Heart right ventricle (tissue), 16 donors: ENCODE measurements around the gene IMPA2. TPM values are rescaled to one million over a fixed set of nuclear protein-coding genes. Genes with fewer than 3 reads are reported as not detected.

ENCODE experiments used
- ATAC-seq, 8 donors: fragments of 200-7000 bp; cut with Tn5 transposase; one replicate each; pipeline ENCODE4 v1.9.1; 2020; ENCODE audit warnings: mild to moderate bottlenecking in 8 of 8, moderate library complexity in 8 of 8, moderate number of reproducible peaks in 1 of 8
- DNase-seq, 2 donors: peaks; one replicate each; pipeline ENCODE4 v3.0.0-alpha.2; 2020
- H3K27ac ChIP-seq, 10 donors: fragments of 200-600 bp; sonication (generic) in 2 of 10; one replicate each; pipeline versions ENCODE4 v1.5.0 to v1.8.0; 2020 to 2022; ENCODE audit warnings: mild to moderate bottlenecking in 3 of 10
- H3K27me3 ChIP-seq, 7 donors: fragments of 200-600 bp; one replicate each; pipeline ENCODE4 v1.8.0; 2021 to 2022; ENCODE audit warnings: mild to moderate bottlenecking in 2 of 7
- H3K36me3 ChIP-seq, 9 donors: fragments of 200-600 bp; sonication (generic) in 1 of 9; one replicate each; pipeline versions ENCODE4 v1.5.0 to v1.8.0; 2020 to 2022; ENCODE audit warnings: mild to moderate bottlenecking in 2 of 9
- H3K4me1 ChIP-seq, 9 donors: fragments of 200-600 bp; sonication (generic) in 1 of 9; one replicate each; pipeline versions ENCODE4 v1.5.0 to v1.8.0; 2020 to 2022; ENCODE audit warnings: mild to moderate bottlenecking in 4 of 9
- H3K4me3 ChIP-seq, 10 donors: fragments of 200-600 bp; sonication (generic) in 2 of 10; one replicate each; pipeline versions ENCODE4 v1.5.0 to v1.8.0; 2020 to 2022; ENCODE audit warnings: mild to moderate bottlenecking in 7 of 10, moderate library complexity in 2 of 10
- H3K9me3 ChIP-seq, 11 donors: fragments of 200-600 bp in 10 of 11; sonication (generic) in 2 of 11; one replicate each; pipeline versions ENCODE4 v1.5.0 to v1.8.0; 2013 to 2022; ENCODE audit warnings: mild to moderate bottlenecking in 2 of 11, control low read depth in 1 of 11, moderate library complexity in 1 of 11
- CTCF ChIP-seq, 9 donors: fragments of 200-600 bp; sonication (generic) in 2 of 9; IDR thresholded peaks; one replicate each; pipeline versions ENCODE4 v1.5.0 to v1.8.0; 2021 to 2022; ENCODE audit warnings: antibody characterized with exemption in 9 of 9, mild to moderate bottlenecking in 5 of 9, moderate library complexity in 1 of 9
- whole genome bisulfite sequencing, 2 donors: extraction: QIAGEN DNeasy Blood & Tissue Kit; methylation state at CpG; one replicate each; pipeline ENCODE4 v1.1.7; 2013; ENCODE audit warnings: inconsistent platforms in 1 of 2; 5-methylcytosine and 5-hydroxymethylcytosine counted together
- intact Hi-C, 10 donors: fragments of 100-400 bp; cut with DNase I; formaldehyde crosslinking; loops; one replicate each; pipeline versions ENCODE4 v1.11.1 to v1.14.2; 2022
- polyA plus RNA-seq, 2 donors: library from polyadenylated mRNA; stranded (reverse); fragments of 200-250 nt; gene quantifications; one replicate each; pipeline ENCODE4 v1.2.3, GENCODE V29; 2013
- total RNA-seq, 10 donors: library from RNA; stranded (reverse); fragmentation: NEBNext Ultra II Directional in 3 of 10; extraction: Animal tissue kit (Norgen Biotek cat#: 25700) in 3 of 10; gene quantifications; one replicate each; pipeline versions ENCODE4 v1.2.1 to v1.2.4, GENCODE V29; 2021 to 2023
- donor health status: Arrhythmogenic right ventricular cardiomyopathy.
- donor health status: ischemic (EF 13 %, LVEDD 7.1; RV severe dilation, severe dysfunction).
- donor health status: healthy with polysubstance abuse.
- donor health status: DM: no; HTN: yes; CAD: no.
- donor health status: DM: no; HTN: no; CAD: no.
- donor health status: ischemic (EF 25% LVEDD 6.9; RV normal size, moderate dysfunction).
- donor health status: ischemic (EF 25% LVEDD 5.7; RV mildly dilated, moderate dysfunction).
- donor health status: healthy.
- donor health status: DM: yes; HTN: yes; CAD: no.
- donor health status: Ischemic cardiomyopathy.
- donor health status: ischemic (EF 35%, LVEDD 5.7; RV mildly dilated, moderate dysfunction).
- donor health status: nonischemic (EF 11% LVEDD 7.7; RV severe dilation, severe dysfunction).
- donor health status: DM: yes; HTN: yes; CAD: no.
- donor health status: PGD.
- donor health status: ischemic (EF 29% LVEDD 5.4; RV normal size, mild dysfunction).
- donor health status: nonischemic (EF 23%, LVEDD 6.1; RV moderate dilation, normal function).

The IMPA2 gene
- total and polyA plus RNA-seq, 12 donors = 17.6 to 79.6 (median 32.2) TPM

GRCh38 chr18:12030670-12031069, 49.4 kb downstream of the IMPA2 start:
- H3K36me3 ChIP-seq = peaks cover 0 to 52% (median 0%) of the 10 kb centered on the region in 9 donors
- ATAC-seq (no peak), DNase-seq (no peak)
- no peak overlapping the region for H3K4me3 ChIP-seq
- peak overlapping the region in 2 of 10 donors; percentile 66 to 68 for H3K27ac ChIP-seq
- 92 to 96% methylated on average over 10 of the region's 10 CpGs for WGBS, 2 donors
- H3K4me1 ChIP-seq = peaks cover 0 to 28% (median 5%) of the 10 kb centered on the region in 9 donors
- intact Hi-C loops = loop anchor here in 4 of 10 donors (10.0 kb wide), 3 partner anchors 46 to 376 kb away; partner anchors contain the start of gene IMPA2 (in 2 of the 4)
- no peaks in the 10 kb centered on the region for H3K9me3 ChIP-seq
- no peak for TF ChIP-seq CTCF (IDR thresholded peaks at IDR 0.05)
- H3K27me3 ChIP-seq = no peaks in the 10 kb centered on the region

- ATAC-seq (no peak), DNase-seq (no peak)
- 96 to 100% methylated on average over 1 of the region's 1 CpG for WGBS, 2 donors
- Histone ChIP-seq H3K27ac (peak overlapping the region in 5 of 10 donors; percentile 41 to 68 (median 57)), H3K27me3 (no peaks in the 10 kb centered on the region), H3K4me1 (peaks cover 0 to 28% (median 5%) of the 10 kb centered on the region in 9 donors), H3K9me3 (no peaks in the 10 kb centered on the region), H3K36me3 (peaks cover 0 to 52% (median 0%) of the 10 kb centered on the region in 9 donors), H3K4me3 (no peak overlapping the region)
- no peak for TF ChIP-seq CTCF (IDR thresholded peaks at IDR 0.05)
- intact Hi-C loops = loop anchor here in 4 of 10 donors (10.0 kb wide), 3 partner anchors 46 to 376 kb away; partner anchors contain the start of gene IMPA2 (in 2 of the 4)
Observed at GRCh38 chr18:12031181-12031580, 49.9 kb downstream of the IMPA2 start.

GRCh38 chr18:12031846-12032245, 50.5 kb downstream of the IMPA2 start:
- Histone ChIP-seq H3K27me3 (no peaks in the 10 kb centered on the region), H3K9me3 (no peaks in the 10 kb centered on the region), H3K4me1 (peaks cover 0 to 25% (median 5%) of the 10 kb centered on the region in 9 donors), H3K27ac (peak overlapping the region in 5 of 10 donors; percentile 41 to 68 (median 57)), H3K36me3 (peaks cover 0 to 52% (median 0%) of the 10 kb centered on the region in 9 donors), H3K4me3 (no peak overlapping the region)
- no peak for TF ChIP-seq CTCF (IDR thresholded peaks at IDR 0.05)
- DNase-seq = peak; percentile 41 to 59
- peak in 2 of 8 donors; percentile 41 to 60 for ATAC-seq
- 59 to 67% methylated on average over 7 of the region's 7 CpGs for WGBS, 2 donors
- intact Hi-C loops = loop anchor here in 4 of 10 donors (10.0 kb wide), 3 partner anchors 47 to 377 kb away; partner anchors contain the start of gene IMPA2 (in 2 of the 4)

GRCh38 chr18:12032786-12033642, 51.7 kb downstream of the IMPA2 start:
- intact Hi-C loops = loop anchor here in 4 of 10 donors (10.0 kb wide), 3 partner anchors 48 to 378 kb away; partner anchors contain the start of gene IMPA2 (in 2 of the 4)
- no peak for TF ChIP-seq CTCF (IDR thresholded peaks at IDR 0.05)
- H3K9me3 ChIP-seq = no peaks in the 10 kb centered on the region
- no peak overlapping the region for H3K4me3 ChIP-seq
- WGBS, 2 donors = 83 to 86% methylated on average over 11 of the region's 11 CpGs
- no peak for ATAC-seq
- H3K36me3 ChIP-seq = peaks cover 0 to 47% (median 0%) of the 10 kb centered on the region in 9 donors
- no peak for DNase-seq
- H3K4me1 ChIP-seq = peaks cover 0 to 19% (median 4%) of the 10 kb centered on the region in 9 donors
- peaks cover 0 to 2% (median 0%) of the 10 kb centered on the region in 7 donors for H3K27me3 ChIP-seq
- peak overlapping the region in 5 of 10 donors; percentile 26 to 49 (median 44) for H3K27ac ChIP-seq
